ENCODE data around the gene TACO1.

The TACO1 gene

DNA sequence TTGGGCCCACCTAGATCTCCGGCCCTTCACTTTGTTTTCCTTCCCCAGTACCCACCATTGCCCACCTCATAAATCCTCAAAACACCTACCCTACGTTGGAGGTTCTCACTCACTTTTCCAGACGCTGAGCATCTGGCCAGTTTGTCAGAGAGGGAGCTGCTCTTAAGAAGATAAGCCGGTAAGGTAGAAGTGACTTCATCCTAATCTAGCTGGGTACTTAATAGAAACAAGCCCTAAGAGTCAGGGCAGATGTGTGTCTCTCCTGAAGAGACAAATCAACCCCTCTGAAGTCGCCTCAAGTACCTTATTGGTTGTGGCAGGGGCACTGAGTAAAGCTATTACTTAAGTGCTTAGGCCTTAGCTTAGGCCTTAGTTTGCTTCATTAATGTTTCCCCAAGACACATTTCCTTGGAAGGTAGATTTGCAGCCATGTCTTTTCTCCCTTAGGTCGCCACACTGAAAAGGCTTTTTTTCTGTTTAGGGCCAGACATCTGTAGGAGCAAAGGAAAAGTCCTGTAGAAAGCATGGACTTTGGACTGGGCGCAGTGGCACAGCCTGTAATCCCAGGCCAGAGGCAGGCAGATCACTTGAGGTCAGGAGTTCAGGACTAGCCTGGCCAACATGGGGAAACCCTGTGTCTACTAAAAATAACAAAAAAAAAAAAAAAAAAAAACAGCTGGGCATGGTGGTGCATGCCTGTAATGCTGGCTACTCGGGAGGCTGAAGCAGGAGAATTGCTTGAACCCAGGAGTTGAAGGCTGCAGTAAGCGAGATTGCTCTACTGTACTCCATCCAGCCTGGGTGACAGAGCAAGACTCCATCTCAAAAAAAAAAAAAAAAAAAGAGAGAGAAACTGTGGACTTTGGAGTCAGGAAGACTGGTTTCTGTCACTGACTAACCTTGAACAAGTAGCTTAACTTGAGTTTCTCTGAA lies 1.0 kb downstream of the TACO1 start:
- peak; percentile 25 for DNase-seq

GRCh38 chr17:63609816-63610573 lies 9.3 kb downstream of the TACO1 start:
- DNase-seq, result no peak

DNA sequence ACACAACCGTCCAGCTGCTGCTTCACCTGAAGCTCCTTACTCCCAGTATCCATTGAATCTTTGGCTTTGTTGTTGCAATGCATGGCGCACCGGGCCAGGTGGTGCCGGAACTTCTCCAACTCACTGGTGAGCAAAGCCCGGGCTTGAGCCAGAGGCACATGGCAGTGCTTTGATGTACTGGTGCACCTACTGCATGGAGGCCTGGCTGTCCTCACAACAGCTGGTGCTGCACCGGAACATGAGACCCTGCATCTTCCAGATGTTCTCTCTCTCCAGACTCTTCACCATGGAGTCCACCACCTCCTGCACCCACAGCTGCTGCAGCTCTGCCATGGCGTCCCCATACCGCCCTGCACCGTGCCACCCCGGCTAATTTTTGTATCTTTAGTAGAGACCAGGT lies 10.2 kb downstream of the TACO1 start:
- no peak for DNase-seq

DNA sequence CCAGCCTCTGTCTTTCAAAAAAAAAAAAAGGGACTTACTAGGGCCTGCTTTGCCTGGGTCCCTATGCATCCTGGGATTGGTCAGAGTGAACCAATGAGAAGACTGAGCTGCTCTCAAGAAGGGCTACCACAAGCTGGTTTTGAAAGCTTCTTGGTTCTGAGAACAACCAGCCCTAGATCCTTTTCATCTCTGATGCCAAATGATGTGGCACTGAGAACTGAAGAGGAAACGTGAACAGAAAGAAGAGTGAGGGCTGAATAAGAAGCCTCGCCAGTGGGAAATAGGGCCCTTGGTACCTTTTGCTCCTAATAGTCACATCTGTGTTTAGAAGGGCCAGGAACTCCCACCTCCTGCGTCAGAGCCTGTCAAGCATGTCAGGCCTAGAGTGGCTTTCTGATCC lies 10.7 kb downstream of the TACO1 start:
- DNase-seq, result no peak

DNA sequence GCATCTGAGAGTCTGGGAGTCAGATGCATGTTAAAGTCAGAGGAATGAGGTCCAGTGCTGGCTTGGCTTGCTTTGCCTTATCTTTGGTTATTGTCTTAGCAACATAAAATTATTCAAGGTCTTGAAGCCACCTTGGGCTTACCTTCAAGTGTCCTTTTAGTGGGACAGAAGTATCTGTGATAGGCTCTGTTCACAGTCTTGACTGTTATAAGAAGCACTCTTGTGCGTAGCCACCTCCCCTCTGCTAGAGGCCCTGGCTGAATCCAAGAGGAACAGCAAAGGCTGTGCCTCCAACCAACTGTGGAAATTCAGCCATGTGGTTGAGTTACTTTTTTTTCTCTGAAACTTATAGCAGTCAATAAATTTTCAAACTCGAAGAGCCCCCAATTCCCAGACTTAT lies 13.0 kb downstream of the TACO1 start:
- no peak for DNase-seq

DNA sequence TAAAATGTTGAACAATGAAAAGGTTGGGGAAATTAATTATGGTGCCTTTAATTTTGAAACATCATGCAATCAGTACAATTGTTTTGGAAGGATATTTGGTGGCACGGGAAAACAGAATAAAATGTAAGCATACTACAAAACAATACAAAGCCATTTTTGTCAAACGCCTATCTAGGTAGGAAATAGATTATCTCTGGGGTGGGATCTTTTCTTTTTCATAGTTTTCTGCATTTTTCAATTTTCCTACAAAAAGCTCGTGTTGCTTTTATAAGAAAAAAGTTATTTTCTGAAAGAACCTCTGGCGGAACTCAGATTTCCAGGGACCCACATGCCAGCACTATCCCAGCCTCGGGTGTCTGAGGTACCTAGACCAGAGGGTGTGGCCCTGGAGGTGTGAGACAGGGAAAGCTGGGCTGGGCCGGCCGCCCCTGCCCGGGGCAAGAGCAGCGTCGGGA lies 20.6 kb downstream of the TACO1 start:
- no peak for DNase-seq

- peak; percentile 99 for DNase-seq
These were observed 21.2 kb downstream of the TACO1 start, which contains the start of gene MAP3K3 for GRCh38 chr17:63621684-63622573. MAP3K3 (plus strand) TSS chr17:63622417; CDS start chr17:63622760, 343 bp downstream.

- DNase-seq, result peak; percentile 90
These were observed 22.1 kb downstream of the TACO1 start for GRCh38 chr17:63622574-63623390.

DNA sequence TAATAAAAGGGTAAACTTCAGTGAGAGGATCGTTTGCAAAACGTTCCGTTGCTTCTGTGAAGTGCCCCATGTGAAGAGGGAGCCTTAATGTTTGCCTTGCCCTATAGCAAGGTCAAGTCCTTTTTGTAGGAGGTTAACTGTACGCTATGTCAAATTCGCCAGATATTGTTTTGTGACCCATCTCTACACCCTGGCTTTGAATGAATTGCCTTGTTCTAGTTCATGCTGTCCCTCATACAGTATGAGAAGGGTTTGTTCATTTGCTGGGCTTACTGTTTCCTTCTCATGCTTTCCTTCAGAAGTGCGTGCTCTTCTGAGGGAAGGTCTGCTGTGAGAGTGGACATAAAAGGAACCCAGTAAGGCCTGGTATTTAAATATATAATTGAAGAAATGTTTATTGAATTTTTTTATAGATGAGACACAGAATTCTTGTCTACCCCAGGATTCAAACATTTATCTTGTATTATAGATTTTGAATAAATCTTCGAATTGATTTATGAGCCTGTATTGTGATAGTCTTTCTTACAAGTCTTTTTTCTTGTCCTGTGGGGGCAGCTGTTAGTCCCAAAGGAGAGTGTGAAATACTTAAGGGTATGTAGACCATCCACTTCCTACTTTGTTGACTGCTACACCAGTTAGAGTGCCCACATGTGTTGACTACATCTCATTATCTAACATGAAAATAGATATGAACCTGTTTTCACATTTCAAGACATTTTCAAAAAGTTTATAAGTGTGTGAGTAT lies 23.3 kb downstream of the TACO1 start:
- DNase-seq, result no peak

DNA sequence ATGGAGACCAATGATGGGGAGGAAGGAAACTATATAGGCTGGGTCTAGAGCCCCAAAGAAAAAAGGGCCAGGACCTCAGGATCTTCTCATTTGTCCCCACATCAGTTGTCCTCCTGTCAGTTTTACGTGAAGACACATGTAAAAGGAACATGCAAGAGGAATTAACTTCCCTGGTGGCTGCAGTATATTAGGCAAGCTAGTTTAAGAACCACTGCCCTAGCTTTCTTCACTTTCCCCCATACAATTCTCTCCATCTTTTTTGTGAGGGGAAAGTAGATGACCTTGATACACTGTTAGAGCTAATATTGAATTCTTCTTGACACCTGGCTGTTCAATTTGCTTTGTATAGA lies 23.8 kb downstream of the TACO1 start:
- no peak for DNase-seq

DNA sequence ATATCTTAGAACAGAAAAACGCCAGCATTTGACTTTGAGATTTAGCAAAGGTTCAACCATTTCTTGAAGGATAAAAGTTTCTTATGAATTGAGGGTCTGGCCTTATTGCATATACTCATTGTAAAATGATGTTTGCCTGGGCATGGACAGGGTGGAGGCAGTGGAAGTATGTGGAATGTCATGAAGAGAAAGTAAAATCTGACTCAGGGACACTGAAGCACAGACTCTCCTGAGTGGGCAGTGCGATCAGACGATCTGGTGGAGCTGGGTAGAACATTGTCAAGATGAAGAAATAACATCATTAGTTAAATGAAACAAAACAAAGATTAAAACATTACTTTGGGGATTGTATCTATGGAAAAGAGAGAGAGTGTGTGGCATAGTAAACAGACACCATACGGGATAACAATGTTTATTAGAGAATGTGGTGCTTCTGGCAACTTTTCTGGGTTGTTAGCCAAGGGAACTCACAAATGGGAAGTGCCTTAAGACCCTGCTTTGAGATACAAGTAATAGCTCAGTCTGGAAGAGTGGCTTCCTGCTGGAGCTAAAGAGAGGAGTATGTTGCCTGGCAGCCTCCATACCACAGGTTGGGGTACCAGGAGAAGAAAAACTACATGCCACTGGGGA lies 26.0 kb downstream of the TACO1 start:
- no peak for DNase-seq

GRCh38 chr17:63629627-63630026 lies 28.9 kb downstream of the TACO1 start:
- no peak for DNase-seq

- no peak for DNase-seq
These were observed 30.4 kb downstream of the TACO1 start for GRCh38 chr17:63631062-63631461.

GRCh38 chr17:63631626-63632025 lies 30.9 kb downstream of the TACO1 start:
- no peak for DNase-seq

DNA sequence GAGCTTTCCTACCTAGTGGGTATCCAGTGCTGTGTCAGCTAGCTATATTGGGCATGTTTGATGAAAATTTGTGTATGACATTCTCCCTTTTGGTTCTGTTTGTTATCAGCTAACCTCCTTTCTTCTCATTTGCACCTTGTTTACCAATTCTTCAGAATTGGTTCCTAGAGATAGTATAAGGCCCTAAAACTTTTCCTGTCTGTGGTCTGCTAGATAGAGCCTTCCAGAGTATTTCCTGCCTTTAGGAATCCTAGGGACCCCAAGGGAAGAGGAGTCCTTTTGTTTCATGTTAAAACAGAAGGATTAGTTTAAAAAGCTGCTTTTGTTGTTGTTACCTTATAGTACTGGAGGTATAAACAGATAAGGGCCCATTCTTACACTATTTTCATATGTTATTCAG lies 33.0 kb downstream of the TACO1 start:
- DNase-seq, result no peak

- DNase-seq, result no peak
These were observed 33.5 kb downstream of the TACO1 start for GRCh38 chr17:63634163-63634562.

- DNase-seq, result no peak
These were observed 34.1 kb downstream of the TACO1 start for GRCh38 chr17:63634816-63635215.

- DNase-seq, result no peak
These were observed 34.6 kb downstream of the TACO1 start for GRCh38 chr17:63635290-63635689.

GRCh38 chr17:63635787-63636186 lies 35.1 kb downstream of the TACO1 start:
- no peak for DNase-seq

GRCh38 chr17:63639125-63639524 lies 38.4 kb downstream of the TACO1 start:
- no peak for DNase-seq

GRCh38 chr17:63640038-63640437 lies 39.3 kb downstream of the TACO1 start:
- DNase-seq, result no peak
